Right lobe of liver (tissue), 4 donors: Measurements from ENCODE around the gene CAPN13.

ENCODE experiments used
- POLR2A ChIP-seq: fragments of 450-650 bp; IDR thresholded peaks from one replicate; pipeline ENCODE4 v1.6.1; 2017; ENCODE audit warnings: antibody characterized with exemption, mild to moderate bottlenecking
- TF ChIP-seq, protein P1 (sequence below), 4 donors: fragments of 200-600 bp in 3 of 4; fragments of 450-650 bp in 1 of 4; IDR thresholded peaks; one replicate each; pipeline versions ENCODE4 v1.5.1 to v1.8.0; 2016 to 2022; ENCODE audit warnings: antibody characterized with exemption in 4 of 4, mild to moderate bottlenecking in 2 of 4
- donor health status: DM: no; HTN: no; CAD: no.
- donor health status: DM: no; HTN: no; CAD: no.
- donor health status: DM: no; HTN: yes; CAD: no.

DNA sequence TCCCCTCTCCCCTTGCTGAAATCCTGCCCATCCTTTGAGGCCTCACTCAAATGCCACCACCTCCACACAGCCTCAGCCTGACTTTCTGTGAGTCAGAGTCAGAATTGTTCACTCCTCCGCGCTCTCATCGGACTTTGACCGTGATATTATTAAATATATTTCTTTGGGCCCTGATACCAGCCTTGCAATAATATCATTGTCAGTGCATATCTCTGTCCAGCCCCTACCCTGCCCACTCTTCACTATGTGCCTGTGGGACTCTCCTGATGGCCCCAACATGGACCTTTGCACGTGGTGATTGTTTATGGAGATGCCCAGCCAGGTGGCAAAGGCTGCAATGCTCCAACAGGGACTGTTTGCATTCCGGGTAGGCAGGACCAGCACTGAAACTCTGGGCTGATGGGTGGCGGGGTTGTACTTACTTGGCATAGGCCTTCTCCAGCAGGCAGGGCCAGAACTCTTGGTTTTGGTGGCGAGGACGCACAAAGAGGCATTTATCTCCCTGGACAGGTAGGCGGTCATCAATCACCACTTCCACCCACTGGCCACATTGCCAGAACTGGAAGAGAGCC is 37.3 kb downstream of the CAPN13 start:
- TF ChIP-seq, protein P1, sequence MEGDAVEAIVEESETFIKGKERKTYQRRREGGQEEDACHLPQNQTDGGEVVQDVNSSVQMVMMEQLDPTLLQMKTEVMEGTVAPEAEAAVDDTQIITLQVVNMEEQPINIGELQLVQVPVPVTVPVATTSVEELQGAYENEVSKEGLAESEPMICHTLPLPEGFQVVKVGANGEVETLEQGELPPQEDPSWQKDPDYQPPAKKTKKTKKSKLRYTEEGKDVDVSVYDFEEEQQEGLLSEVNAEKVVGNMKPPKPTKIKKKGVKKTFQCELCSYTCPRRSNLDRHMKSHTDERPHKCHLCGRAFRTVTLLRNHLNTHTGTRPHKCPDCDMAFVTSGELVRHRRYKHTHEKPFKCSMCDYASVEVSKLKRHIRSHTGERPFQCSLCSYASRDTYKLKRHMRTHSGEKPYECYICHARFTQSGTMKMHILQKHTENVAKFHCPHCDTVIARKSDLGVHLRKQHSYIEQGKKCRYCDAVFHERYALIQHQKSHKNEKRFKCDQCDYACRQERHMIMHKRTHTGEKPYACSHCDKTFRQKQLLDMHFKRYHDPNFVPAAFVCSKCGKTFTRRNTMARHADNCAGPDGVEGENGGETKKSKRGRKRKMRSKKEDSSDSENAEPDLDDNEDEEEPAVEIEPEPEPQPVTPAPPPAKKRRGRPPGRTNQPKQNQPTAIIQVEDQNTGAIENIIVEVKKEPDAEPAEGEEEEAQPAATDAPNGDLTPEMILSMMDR (IDR thresholded peaks at IDR 0.05) = no peak
- no peak for TF ChIP-seq POLR2A
